NB4 (cell line): Measurements from ENCODE around the gene ZFP36L2.

Experiments
- CTCF ChIP-seq: IDR thresholded peaks from one replicate; pipeline ENCODE4 v1.5.1; 2012; ENCODE audit warnings: low read depth, low read length
- POLR2A ChIP-seq: IDR thresholded peaks from 2 replicates; pipeline ENCODE4 v1.6.1; 2011; ENCODE audit warnings: mild to moderate bottlenecking; ENCODE audit not compliant: insufficient read length; ENCODE audit errors: extremely low read depth

DNA sequence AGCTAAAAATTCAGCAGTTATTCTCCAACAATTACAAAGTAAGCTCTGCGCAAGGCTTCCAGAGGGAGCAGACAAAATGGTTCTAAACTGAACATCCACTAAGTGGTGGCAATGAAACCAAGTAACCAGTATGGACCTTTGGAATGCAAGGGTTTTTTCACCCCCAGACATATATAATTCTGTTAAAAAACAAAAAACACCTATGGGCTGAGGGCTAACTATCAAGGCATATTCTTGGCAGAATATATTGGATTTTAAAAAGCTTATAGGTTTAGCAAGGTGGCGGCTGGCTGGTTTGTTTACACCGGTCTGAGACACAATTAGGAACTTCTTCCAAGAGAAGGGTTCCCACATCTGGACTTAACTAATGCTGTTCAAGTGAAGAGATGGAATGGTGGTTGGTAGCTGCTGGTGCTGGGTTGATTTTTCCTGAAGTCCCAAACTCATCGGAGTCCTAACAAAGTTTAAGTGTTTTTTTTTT lies 2.8 kb downstream of the ZFP36L2 start:
- TF ChIP-seq CTCF (no peak), POLR2A (no peak)
